Neuron (in vitro differentiated cells): Measurements from ENCODE around the gene OXNAD1.

ENCODE experiments used
- H2AFZ ChIP-seq: one replicate; pipeline ENCODE4 v1.6.1; 2013; ENCODE audit warnings: low read depth, mild to moderate bottlenecking, inconsistent platforms, low read length, moderate library complexity
- H3K27me3 ChIP-seq: one replicate; pipeline ENCODE4 v1.6.1; 2013; ENCODE audit warnings: low read length; ENCODE audit not compliant: insufficient read depth
- H3K36me3 ChIP-seq: one replicate; pipeline ENCODE4 v1.6.1; 2013; ENCODE audit warnings: low read length; ENCODE audit not compliant: insufficient read depth
- H3K4me1 ChIP-seq: one replicate; pipeline ENCODE4 v1.6.1; 2013; ENCODE audit warnings: low read length; ENCODE audit not compliant: insufficient read depth
- H3K4me3 ChIP-seq: 2 replicates; pipeline ENCODE4 v1.5.1; 2013; ENCODE audit warnings: mild to moderate bottlenecking, low read length, moderate library complexity
- H3K9me3 ChIP-seq: one replicate; pipeline ENCODE4 v1.6.1; 2013; ENCODE audit warnings: low read length

The OXNAD1 gene, protein sequence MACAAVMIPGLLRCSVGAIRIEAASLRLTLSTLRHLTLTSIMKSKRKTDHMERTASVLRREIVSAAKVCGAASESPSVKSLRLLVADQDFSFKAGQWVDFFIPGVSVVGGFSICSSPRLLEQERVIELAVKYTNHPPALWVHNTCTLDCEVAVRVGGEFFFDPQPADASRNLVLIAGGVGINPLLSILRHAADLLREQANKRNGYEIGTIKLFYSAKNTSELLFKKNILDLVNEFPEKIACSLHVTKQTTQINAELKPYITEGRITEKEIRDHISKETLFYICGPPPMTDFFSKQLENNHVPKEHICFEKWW

GRCh38 chr3:16264708-16265454 lies at the start of gene OXNAD1, which contains the start of gene DPH3:
Gene OXNAD1, plus strand, starts transcription at chr3:16265212. Its CDS starts 5,741 bp downstream, at chr3:16270953.
Gene DPH3, minus strand, starts transcription at chr3:16264943. Its CDS starts 67 bp downstream, at chr3:16264876.
- H3K4me1 ChIP-seq: peaks cover 31% of the 10 kb centered on the region
- no peaks in the 10 kb centered on the region for H3K27me3 ChIP-seq
- peak within 1 kb of the TSS; percentile 71 for H2AFZ ChIP-seq
- peaks cover 4% of the 10 kb centered on the region for H3K36me3 ChIP-seq
- peak within 1 kb of the TSS; percentile 83 for H3K4me3 ChIP-seq
- H3K9me3 ChIP-seq: no peaks in the 10 kb centered on the region

GRCh38 chr3:16216373-16216935 lies 48.6 kb upstream of the OXNAD1 start:
- Histone ChIP-seq H3K36me3 (no peaks in the 10 kb centered on the region), H3K9me3 (no peaks in the 10 kb centered on the region), H3K4me3 (no peak overlapping the region), H2AFZ (no peak overlapping the region), H3K27me3 (no peaks in the 10 kb centered on the region), H3K4me1 (no peaks in the 10 kb centered on the region)

GRCh38 chr3:16219777-16220176 lies 45.2 kb upstream of the OXNAD1 start:
- Histone ChIP-seq H3K27me3 (no peaks in the 10 kb centered on the region), H3K9me3 (no peaks in the 10 kb centered on the region), H3K4me3 (no peak overlapping the region), H2AFZ (no peak overlapping the region), H3K36me3 (no peaks in the 10 kb centered on the region), H3K4me1 (no peaks in the 10 kb centered on the region)

- Histone ChIP-seq H3K36me3 (no peaks in the 10 kb centered on the region), H2AFZ (no peak overlapping the region), H3K4me1 (no peaks in the 10 kb centered on the region), H3K27me3 (no peaks in the 10 kb centered on the region), H3K4me3 (no peak overlapping the region), H3K9me3 (no peaks in the 10 kb centered on the region)
Observed at GRCh38 chr3:16221990-16222389, 43.0 kb upstream of the OXNAD1 start.

DNA sequence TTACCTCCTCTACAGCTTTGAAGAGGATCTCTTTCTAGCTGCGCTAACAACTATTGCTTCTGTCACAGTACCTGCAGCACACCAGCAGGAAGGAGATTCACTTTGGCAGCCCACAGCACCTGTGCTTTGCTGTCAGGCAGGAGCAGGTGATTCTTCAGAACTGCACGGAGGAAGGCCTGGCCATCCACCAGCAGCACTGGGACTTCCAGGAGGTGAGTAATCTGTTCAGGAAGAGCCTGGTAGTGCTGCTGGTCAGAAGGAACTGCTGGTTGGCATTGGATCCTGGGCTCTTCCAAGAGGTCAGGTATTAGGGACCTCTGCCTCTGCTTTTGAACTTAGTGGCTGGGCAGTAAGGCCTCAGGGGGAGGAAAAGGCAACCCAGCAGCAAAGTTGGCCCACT lies 42.5 kb upstream of the OXNAD1 start:
- Histone ChIP-seq H2AFZ (no peak overlapping the region), H3K36me3 (no peaks in the 10 kb centered on the region), H3K9me3 (no peaks in the 10 kb centered on the region), H3K4me3 (no peak overlapping the region), H3K4me1 (no peaks in the 10 kb centered on the region), H3K27me3 (no peaks in the 10 kb centered on the region)

GRCh38 chr3:16224325-16224724 lies 40.7 kb upstream of the OXNAD1 start:
- Histone ChIP-seq H3K27me3 (no peaks in the 10 kb centered on the region), H3K9me3 (no peaks in the 10 kb centered on the region), H2AFZ (no peak overlapping the region), H3K36me3 (no peaks in the 10 kb centered on the region), H3K4me1 (no peaks in the 10 kb centered on the region), H3K4me3 (no peak overlapping the region)

- no peaks in the 10 kb centered on the region for H3K36me3 ChIP-seq
- no peaks in the 10 kb centered on the region for H3K9me3 ChIP-seq
Observed at GRCh38 chr3:16227566-16227965, 37.4 kb upstream of the OXNAD1 start.

GRCh38 chr3:16229681-16230080 lies 35.3 kb upstream of the OXNAD1 start:
- no peak overlapping the region for H2AFZ ChIP-seq
- no peak overlapping the region for H3K4me3 ChIP-seq
- no peaks in the 10 kb centered on the region for H3K27me3 ChIP-seq
- no peaks in the 10 kb centered on the region for H3K36me3 ChIP-seq
- H3K4me1 ChIP-seq: no peaks in the 10 kb centered on the region
- no peaks in the 10 kb centered on the region for H3K9me3 ChIP-seq

More at GRCh38 chr3:16227566-16227965, 37.4 kb upstream of the OXNAD1 start:
- Histone ChIP-seq H3K27me3 (no peaks in the 10 kb centered on the region), H2AFZ (no peak overlapping the region), H3K4me3 (no peak overlapping the region), H3K4me1 (no peaks in the 10 kb centered on the region)

DNA sequence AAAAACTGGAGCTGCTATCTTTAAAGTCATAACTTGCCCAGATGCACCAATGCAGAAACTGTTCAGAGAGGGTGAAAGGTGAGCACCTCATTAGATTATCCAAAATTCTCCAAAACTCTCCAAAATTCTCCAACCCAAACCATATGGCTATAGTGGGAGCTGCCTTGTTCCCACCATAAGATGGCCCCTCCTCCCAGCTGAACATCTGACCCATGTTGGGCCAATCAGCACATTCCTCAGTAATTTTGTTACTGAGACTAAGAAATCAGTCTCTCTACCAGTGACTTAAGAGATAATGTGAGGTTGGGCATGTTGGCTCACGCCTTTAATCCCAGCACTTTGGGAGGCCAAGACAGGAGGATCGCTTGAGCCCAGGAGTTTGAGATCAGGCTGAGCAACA lies 33.0 kb upstream of the OXNAD1 start:
- no peaks in the 10 kb centered on the region for H3K36me3 ChIP-seq
- H2AFZ ChIP-seq: no peak overlapping the region
- no peak overlapping the region for H3K4me3 ChIP-seq

DNA sequence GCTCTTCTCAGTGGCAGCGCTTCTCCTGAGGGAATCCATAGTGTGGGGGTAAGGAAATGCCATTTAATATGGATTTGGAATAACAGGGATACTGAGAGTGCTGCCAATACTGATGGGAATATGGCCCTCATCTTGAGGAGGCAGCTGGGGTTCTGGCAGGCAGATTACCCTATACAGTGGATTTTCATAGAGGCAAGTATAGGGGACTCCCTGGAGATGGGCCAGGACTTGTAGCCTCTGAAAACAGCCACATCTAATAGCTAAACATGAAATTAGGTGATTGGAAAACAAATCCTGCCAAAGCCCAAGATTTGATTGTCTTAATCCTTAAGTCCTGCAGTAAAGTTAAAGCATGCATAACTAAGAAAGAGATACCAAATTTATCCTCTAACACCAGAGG lies 31.2 kb upstream of the OXNAD1 start:
- Histone ChIP-seq H3K9me3 (no peaks in the 10 kb centered on the region), H3K4me3 (no peak overlapping the region), H2AFZ (no peak overlapping the region)

More for the DNA sequence above, 33.0 kb upstream of the OXNAD1 start:
- Histone ChIP-seq H3K9me3 (no peaks in the 10 kb centered on the region), H3K4me1 (no peaks in the 10 kb centered on the region), H3K27me3 (no peaks in the 10 kb centered on the region)

GRCh38 chr3:16234281-16234680 lies 30.7 kb upstream of the OXNAD1 start:
- no peak overlapping the region for H3K4me3 ChIP-seq
- no peak overlapping the region for H2AFZ ChIP-seq
- no peaks in the 10 kb centered on the region for H3K4me1 ChIP-seq
- H3K27me3 ChIP-seq: peaks cover 3% of the 10 kb centered on the region
- H3K36me3 ChIP-seq: no peaks in the 10 kb centered on the region
- H3K9me3 ChIP-seq: no peaks in the 10 kb centered on the region

More for the DNA sequence above, 31.2 kb upstream of the OXNAD1 start:
- Histone ChIP-seq H3K4me1 (no peaks in the 10 kb centered on the region), H3K36me3 (no peaks in the 10 kb centered on the region), H3K27me3 (no peaks in the 10 kb centered on the region)

- no peaks in the 10 kb centered on the region for H3K36me3 ChIP-seq
Observed at GRCh38 chr3:16236030-16236639, 28.9 kb upstream of the OXNAD1 start.

DNA sequence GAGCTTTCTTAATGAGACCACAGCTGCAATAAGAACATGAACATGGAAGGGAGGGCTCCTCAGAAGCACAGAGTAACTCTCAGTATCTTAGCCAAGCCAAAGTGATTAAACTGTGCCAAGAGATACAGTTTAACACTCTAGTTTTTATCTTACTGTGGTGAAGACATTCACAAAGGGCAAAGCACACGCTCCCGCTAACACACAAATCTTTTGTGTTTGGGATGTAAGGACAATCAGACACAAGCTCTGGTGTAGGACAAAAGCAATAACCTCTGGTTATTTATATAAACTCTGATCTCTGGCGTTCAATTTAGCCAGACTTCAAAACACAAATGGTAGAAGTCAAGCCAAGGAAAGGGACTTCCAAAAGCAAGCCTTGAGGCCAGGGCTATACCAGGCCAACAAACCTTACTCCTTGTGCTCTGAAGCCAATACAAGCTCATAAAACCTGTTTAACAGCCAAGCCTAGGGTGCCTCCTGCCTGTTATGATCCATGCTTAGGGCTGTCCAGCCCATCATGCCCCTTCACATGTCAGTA lies 28.1 kb upstream of the OXNAD1 start:
- Histone ChIP-seq H3K4me1 (no peaks in the 10 kb centered on the region), H3K9me3 (no peaks in the 10 kb centered on the region), H3K36me3 (no peaks in the 10 kb centered on the region), H3K27me3 (peaks cover 4% of the 10 kb centered on the region), H3K4me3 (no peak overlapping the region), H2AFZ (no peak overlapping the region)

More at GRCh38 chr3:16236030-16236639, 28.9 kb upstream of the OXNAD1 start:
- Histone ChIP-seq H3K9me3 (no peaks in the 10 kb centered on the region), H3K4me1 (no peaks in the 10 kb centered on the region), H3K4me3 (no peak overlapping the region), H2AFZ (no peak overlapping the region), H3K27me3 (peaks cover 4% of the 10 kb centered on the region)
